IMR-90 (cell line): Measurements from ENCODE around the gene PLPP4. TPM values are rescaled to one million over a fixed set of nuclear protein-coding genes. Genes with fewer than 3 reads are reported as not detected.

Experiments
- ATAC-seq: fragments of 200-7000 bp; cut with Tn5 transposase; 2 replicates; pipeline ENCODE4 v1.9.1; 2020; ENCODE audit warnings: low read depth, mild to moderate bottlenecking, moderate library complexity
- BruUV-seq: library from RNA; stranded (reverse); fragments of 400-500 nt; replicated peaks from 2 replicates; lab custom pipeline; 2021; lab: Mats Ljungman, UMichigan
- CTCF ChIA-PET: fragments of 300-600 bp; formaldehyde crosslinking; extraction: SDS; loops from one replicate; lab custom pipeline; 2021; ENCODE audit warnings: antibody characterized with exemption; lab: Yijun Ruan, JAX
- POLR2A ChIA-PET: fragments of 300-600 bp; sonication (Branson Sonifier 250); formaldehyde crosslinking; loops from one replicate; lab custom pipeline; 2022; ENCODE audit warnings: antibody characterized with exemption; ENCODE audit not compliant: unreplicated experiment; lab: Charles Lee
- DNase-seq: peaks from one replicate; pipeline ENCODE4 v3.0.0; 2013
- H2AFZ ChIP-seq: replicated peaks from 2 replicates; pipeline ENCODE3; 2013; ENCODE audit warnings: low read length, mild to moderate bottlenecking; ENCODE audit not compliant: poor library complexity
- H2AK5ac ChIP-seq: 2 replicates; pipeline ENCODE4 v1.6.1; 2013; ENCODE audit warnings: low read depth, low read length, inconsistent platforms
- H2AK9ac ChIP-seq: replicated peaks from 2 replicates; pipeline ENCODE3; 2013; ENCODE audit warnings: mild to moderate bottlenecking, low read depth, low read length, moderate library complexity; ENCODE audit not compliant: poor library complexity
- H2BK120ac ChIP-seq: 2 replicates; pipeline ENCODE4 v1.6.1; 2013; ENCODE audit warnings: low read depth, low read length, inconsistent platforms
- H2BK15ac ChIP-seq: 3 replicates; pipeline ENCODE4 v1.6.1; 2013; ENCODE audit warnings: low read depth, low read length, inconsistent platforms
- H2BK20ac ChIP-seq: 2 replicates; pipeline ENCODE4 v1.6.1; 2013; ENCODE audit warnings: low read depth, mild to moderate bottlenecking, inconsistent platforms, low read length, moderate library complexity
- H2BK5ac ChIP-seq: 2 replicates; pipeline ENCODE4 v1.6.1; 2013; ENCODE audit warnings: mild to moderate bottlenecking, low read depth, low read length, inconsistent platforms; ENCODE audit not compliant: poor library complexity, severe bottlenecking
- H3K14ac ChIP-seq: replicated peaks from 2 replicates; pipeline ENCODE4 v1.6.1; 2013; ENCODE audit warnings: low read depth, low read length, inconsistent platforms
- H3K18ac ChIP-seq: 2 replicates; pipeline ENCODE4 v1.6.1; 2013; ENCODE audit warnings: low read depth, low read length, control low read depth
- H3K23ac ChIP-seq: 2 replicates; pipeline ENCODE4 v1.6.1; 2013; ENCODE audit warnings: low read depth, low read length, inconsistent platforms
- H3K27ac ChIP-seq: 2 replicates; pipeline ENCODE4 v1.5.1; 2013; ENCODE audit warnings: mild to moderate bottlenecking, control low read depth, low read length; ENCODE audit not compliant: insufficient read depth
- H3K27me3 ChIP-seq: 2 replicates; pipeline ENCODE4 v1.6.1; 2013; ENCODE audit warnings: low read length; ENCODE audit not compliant: control insufficient read depth, insufficient read depth
- H3K36me3 ChIP-seq: 2 replicates; pipeline ENCODE4 v1.6.1; 2013; ENCODE audit warnings: low read length, mixed read lengths; ENCODE audit not compliant: control insufficient read depth, insufficient read depth
- H3K4ac ChIP-seq: 2 replicates; pipeline ENCODE4 v1.6.1; 2013; ENCODE audit warnings: low read depth, low read length, inconsistent platforms
- H3K4me1 ChIP-seq: 2 replicates; pipeline ENCODE4 v1.6.1; 2013; ENCODE audit warnings: low read length, mixed read lengths; ENCODE audit not compliant: control insufficient read depth, insufficient read depth
- H3K4me2 ChIP-seq: 2 replicates; pipeline ENCODE4 v1.6.1; 2013; ENCODE audit warnings: low read depth, mild to moderate bottlenecking, control low read depth, low read length, moderate library complexity
- H3K4me3 ChIP-seq: 2 replicates; pipeline ENCODE4 v1.5.1; 2013; ENCODE audit warnings: low read depth, mild to moderate bottlenecking, control low read depth, low read length, moderate library complexity; ENCODE audit not compliant: insufficient read depth
- H3K56ac ChIP-seq: 2 replicates; pipeline ENCODE4 v1.6.1; 2013; ENCODE audit warnings: low read length, inconsistent platforms; ENCODE audit not compliant: insufficient read depth; ENCODE audit errors: extremely low read depth
- H3K79me1 ChIP-seq, 2 experiments: 2 replicates each; pipeline ENCODE4 v1.6.1; 2013; ENCODE audit warnings: low read length in 2 of 2, inconsistent platforms in 1 of 2, low read depth in 1 of 2
- H3K9ac ChIP-seq: 2 replicates; pipeline ENCODE4 v1.6.1; 2013; ENCODE audit warnings: low read depth, low read length, control low read depth
- H3K9me1 ChIP-seq: 2 replicates; pipeline ENCODE4 v1.6.1; 2013; ENCODE audit warnings: low read length, inconsistent platforms; ENCODE audit not compliant: insufficient read depth
- H3K9me3 ChIP-seq: 2 replicates; pipeline ENCODE4 v1.6.1; 2013; ENCODE audit warnings: low read length; ENCODE audit not compliant: control insufficient read depth, insufficient read depth
- H4K20me1 ChIP-seq: 2 replicates; pipeline ENCODE4 v1.6.1; 2013; ENCODE audit warnings: low read length, inconsistent platforms; ENCODE audit not compliant: insufficient read depth
- H4K5ac ChIP-seq: 2 replicates; pipeline ENCODE4 v1.6.1; 2013; ENCODE audit warnings: mild to moderate bottlenecking, low read depth, low read length, control low read depth
- H4K8ac ChIP-seq, 2 experiments: 2 replicates each; pipeline ENCODE4 v1.6.1; 2013; ENCODE audit warnings: low read depth in 2 of 2, low read length in 2 of 2, control low read depth in 1 of 2, inconsistent platforms in 1 of 2
- H4K91ac ChIP-seq: 2 replicates; pipeline ENCODE4 v1.6.1; 2013; ENCODE audit warnings: low read depth, low read length, inconsistent platforms; ENCODE audit not compliant: insufficient read depth
- BHLHE40 ChIP-seq: fragments of 150-350 bp; IDR thresholded peaks from 2 replicates; pipeline ENCODE4 v1.6.1; 2016; ENCODE audit warnings: mild to moderate bottlenecking, low read depth, low read length
- CEBPB ChIP-seq: IDR thresholded peaks from 2 replicates; pipeline ENCODE4 v1.6.1; 2012; ENCODE audit warnings: low read depth, low read length, improper control_type of control experiment
- CHD1 ChIP-seq: IDR thresholded peaks from 2 replicates; pipeline ENCODE4 v1.6.1; 2012; ENCODE audit warnings: low read depth, low read length, improper control_type of control experiment
- CTCF ChIP-seq: conservative IDR thresholded peaks from 2 replicates; pipeline ENCODE4 v1.5.1; 2012; ENCODE audit warnings: mild to moderate bottlenecking, low read depth, low read length, improper control_type of control experiment
- ELK1 ChIP-seq: fragments of 150-350 bp; IDR thresholded peaks from 2 replicates; pipeline ENCODE4 v1.6.1; 2016; ENCODE audit warnings: low read depth, mild to moderate bottlenecking, low read length, moderate library complexity, borderline replicate concordance
- FOS ChIP-seq: fragments of 150-350 bp; IDR thresholded peaks from 2 replicates; pipeline ENCODE4 v1.6.1; 2016; ENCODE audit warnings: low read depth, low read length
- MAFK ChIP-seq: IDR thresholded peaks from 2 replicates; pipeline ENCODE4 v1.6.1; 2012; ENCODE audit warnings: low read depth, low read length, improper control_type of control experiment
- MAZ ChIP-seq: IDR thresholded peaks from 2 replicates; pipeline ENCODE4 v1.6.1; 2012; ENCODE audit warnings: low read depth, mild to moderate bottlenecking, low read length, improper control_type of control experiment, moderate library complexity, borderline replicate concordance
- MXI1 ChIP-seq: IDR thresholded peaks from 2 replicates; pipeline ENCODE4 v1.6.1; 2012; ENCODE audit warnings: low read depth, mild to moderate bottlenecking, low read length, moderate library complexity, borderline replicate concordance
- NFE2L2 ChIP-seq: fragments of 150-350 bp; IDR thresholded peaks from 2 replicates; pipeline ENCODE4 v1.6.1; 2016; ENCODE audit warnings: low read depth, mild to moderate bottlenecking, low read length
- RAD21 ChIP-seq: IDR thresholded peaks from 2 replicates; pipeline ENCODE4 v1.6.1; 2012; ENCODE audit warnings: low read length, improper control_type of control experiment
- RCOR1 ChIP-seq: IDR thresholded peaks from 2 replicates; pipeline ENCODE4 v1.6.1; 2012; ENCODE audit warnings: mild to moderate bottlenecking, low read length, improper control_type of control experiment; ENCODE audit not compliant: insufficient replicate concordance
- RFX5 ChIP-seq: IDR thresholded peaks from 2 replicates; pipeline ENCODE4 v1.8.0; 2012; ENCODE audit warnings: low read depth, mild to moderate bottlenecking, low read length, moderate library complexity
- USF2 ChIP-seq: fragments of 150-350 bp; IDR thresholded peaks from 2 replicates; pipeline ENCODE4 v1.6.1; 2017; ENCODE audit warnings: mild to moderate bottlenecking, antibody characterized with exemption, low read length, low read depth
- WGBS, 2 experiments: methylation state at CpG; one replicate each; pipeline versions ENCODE4 v1.1.5 to v1.1.7; 2013; ENCODE audit warnings: missing lambda C conversion rate in 2 of 2; ENCODE audit not compliant: insufficient read length in 1 of 2; ENCODE audit errors: extremely low coverage in 2 of 2; 5-methylcytosine and 5-hydroxymethylcytosine counted together
- dilution Hi-C: fragments of 300-500 bp; cut with HindIII; formaldehyde crosslinking; loops from one replicate; pipeline ENCODE4 v1.14.3; 2018; ENCODE audit warnings: low sequenced_read_pairs; ENCODE audit not compliant: unreplicated experiment
- in situ Hi-C: fragments of 300-500 bp; cut with MboI; formaldehyde crosslinking; loops from 3 replicates; pipeline ENCODE4 v1.14.3; 2019; ENCODE audit warnings: low sequenced_read_pairs, inconsistent platforms, mixed read lengths
- intact Hi-C: fragments of 100-400 bp; cut with micrococcal nuclease; formaldehyde crosslinking; loops from 2 replicates; pipeline ENCODE4 v1.10.0; 2022
- polyA plus RNA-seq, 3 experiments: library from polyadenylated mRNA; depleted of rRNA; stranded (reverse); fragments of >200 nt; gene quantifications; 2 replicates each; pipeline ENCODE4 v1.2.3, GENCODE V29; 2012; ENCODE audit warnings: low replicate concordance in 1 of 3
- total RNA-seq: library from RNA; depleted of rRNA; stranded (reverse); fragments of >200 nt; gene quantifications from 2 replicates; pipeline ENCODE4 v1.2.3, GENCODE V29; 2012

Gene PLPP4
- total and polyA plus RNA-seq, 2 of the 4 experiments (the other 2 are of a cell fraction): 0.18 to 0.60 TPM

GRCh38 chr10:120542591-120542990 lies 85.6 kb downstream of the PLPP4 start:
- CTCF ChIA-PET: no interaction called here
- in situ Hi-C loops: no loop called here

More at GRCh38 chr10:120542591-120542990, 85.6 kb downstream of the PLPP4 start:
- Histone ChIP-seq H3K79me1 (no peaks in the 10 kb centered on the region), H3K4me2 (no peak overlapping the region), H2AK5ac (no peak overlapping the region), H3K23ac (no peak overlapping the region), H4K8ac (no peak overlapping the region), H3K27me3 (no peaks in the 10 kb centered on the region), H2BK20ac (no peak overlapping the region), H4K91ac (no peak overlapping the region), H3K14ac (no peak overlapping the region), H2BK15ac (no peak overlapping the region), H3K36me3 (no peaks in the 10 kb centered on the region), H3K9ac (no peak overlapping the region), H3K56ac (no peak overlapping the region), H4K20me1 (no peaks in the 10 kb centered on the region), H2AK9ac (no peak overlapping the region), H3K4ac (no peak overlapping the region), H3K18ac (no peak overlapping the region), H4K5ac (no peak overlapping the region), H3K4me3 (no peak overlapping the region), H2BK5ac (no peak overlapping the region), H3K27ac (no peak overlapping the region), H3K9me1 (no peaks in the 10 kb centered on the region), H3K9me3 (peaks cover 18% of the 10 kb centered on the region; the same call in 1 of the 2 replicates), H3K4me1 (no peaks in the 10 kb centered on the region), H2AFZ (no peak overlapping the region), H2BK120ac (no peak overlapping the region)
- no peak for ATAC-seq
- DNase-seq: no peak
- TF ChIP-seq CEBPB: no peak
- TF ChIP-seq MAZ: no peak
- TF ChIP-seq BHLHE40: no peak
- no peak for TF ChIP-seq USF2
- no peak for TF ChIP-seq RCOR1
- no peak for TF ChIP-seq MAFK
- TF ChIP-seq ELK1: no peak
- no peak for TF ChIP-seq RFX5
- TF ChIP-seq CHD1: no peak
- no peak for TF ChIP-seq CTCF
- TF ChIP-seq FOS: no peak
- TF ChIP-seq NFE2L2: no peak
- no peak for TF ChIP-seq RAD21
- no peak for TF ChIP-seq MXI1
- 82% methylated on average over 2 of the region's 7 CpGs; no CpG with 5 or more reads in 1 of the 2 experiments for WGBS, 2 experiments
- BruUV-seq: no TSS peak
- POLR2A ChIA-PET: no interaction called here
- dilution Hi-C loops: no loop called here
- intact Hi-C loops: no loop called here
